ENCODE measurements around the gene IGF2. TPM values are rescaled to one million over a fixed set of nuclear protein-coding genes. Genes with fewer than 3 reads are reported as not detected.

The IGF2 gene
- total and polyA plus RNA-seq, 2 donors (not counting 1 experiment from before 2014, with no cell fraction given) = not detected

GRCh38 chr11:2149864-2150847 is 11.0 kb upstream of the IGF2 start:
- ATAC-seq (ENCODE audit: low read depth) = no peak
- Histone ChIP-seq H3K4me1 (ENCODE audit: control insufficient read depth in 2 of 2, insufficient read depth in 2 of 2, low read length in 2 of 2) (peaks cover 6 to 9% of the 10 kb centered on the region in 2 donors), H3K4me3 (ENCODE audit: control extremely low read depth in 1 of 5, extremely low read depth in 1 of 5, insufficient read depth in 1 of 5, low read depth in 2 of 5, low read length in 4 of 5) (no peak overlapping the region), H3K79me2 (ENCODE audit: control insufficient read depth, insufficient read depth, low read length) (no peaks in the 10 kb centered on the region), H3K27ac (ENCODE audit: low read length in 2 of 2) (no peak overlapping the region), H3K9me3 (ENCODE audit: control extremely low read depth in 1 of 3, control insufficient read depth in 2 of 3, insufficient read depth in 1 of 3, low read length in 2 of 3) (peaks cover 0 to 3% (median 0%) of the 10 kb centered on the region in 3 donors), H2AFZ (ENCODE audit: insufficient read depth, low read depth, low read length, poor library complexity, severe bottlenecking) (no peak overlapping the region), H3K36me3 (replicated peaks in 1 of 2; ENCODE audit: control extremely low read depth in 1 of 2, control insufficient read depth in 1 of 2, extremely low read depth in 1 of 2, insufficient read depth in 2 of 2, low read length in 1 of 2) (no peaks in the 10 kb centered on the region), H4K20me1 (ENCODE audit: control insufficient read depth, insufficient read depth, low read length, poor library complexity, severe bottlenecking) (no peaks in the 10 kb centered on the region), H3K27me3 (replicated peaks in 1 of 4; ENCODE audit: control extremely low read depth in 1 of 4, control insufficient read depth in 3 of 4, insufficient read depth in 4 of 4, low read length in 3 of 4) (peaks cover 0 to 49% (median 22%) of the 10 kb centered on the region in 4 experiments), H3K4me2 (replicated peaks; ENCODE audit: low read depth, low read length, poor library complexity, severe bottlenecking) (no peak overlapping the region), H3K9ac (ENCODE audit: low read length) (no peak overlapping the region)
- TF ChIP-seq EZH2 (IDR thresholded peaks at IDR 0.05; ENCODE audit: borderline replicate concordance, insufficient read depth, low read depth, low read length, poor library complexity, severe bottlenecking) (no peak), CTCF (IDR thresholded peaks at IDR 0.05) (no peak)
- no peak overlapping the region for H3K4me3 Mint-ChIP-seq
- intact Hi-C loops (cut with micrococcal nuclease) = loop anchor here (5.0 kb wide), 1 partner anchor 268 kb away; no protein-coding TSS in a partner anchor
- H3K4me1 Mint-ChIP-seq = peaks cover 10% of the 10 kb centered on the region
- DNase-seq = no peak
- no peaks in the 10 kb centered on the region for H3K9me3 Mint-ChIP-seq (ENCODE audit: insufficient read depth)
- ChIA-PET CTCF (interaction anchor here (0.6 to 7.7 kb wide), 23 partner anchors 8 to 511 kb away, joined by 3 to 217 read pairs (median 9); partner anchors contain the start of genes KRTAP5-6, LSP1 and SYT8), POLR2A (interaction anchor here (0.6 kb wide), 1 partner anchor 99 kb away, joined by 5 read pairs; no protein-coding TSS in a partner anchor)
- peaks cover 43% of the 10 kb centered on the region for H3K27me3 Mint-ChIP-seq
- WGBS (ENCODE audit: insufficient coverage) = 50% methylated on average over 8 of the region's 11 CpGs
- no peak overlapping the region for H3K27ac Mint-ChIP-seq

Measured in B cell (primary cell).